GM23248 (cell line): Measurements from ENCODE around the gene HRC.

Experiments
- EZH2 ChIP-seq: fragments of 200-600 bp; sonication (generic); IDR thresholded peaks from 2 replicates; pipeline ENCODE4 v1.6.1; 2018; ENCODE audit warnings: antibody characterized with exemption, mild to moderate bottlenecking; ENCODE audit not compliant: insufficient read depth, poor library complexity, severe bottlenecking
- EZH2phosphoT487 ChIP-seq: fragments of 200-600 bp; sonication (generic); IDR thresholded peaks from 2 replicates; pipeline ENCODE4 v1.6.1; 2018; ENCODE audit warnings: antibody characterized with exemption, moderate library complexity, mild to moderate bottlenecking, low read depth; ENCODE audit not compliant: insufficient read depth

GRCh38 chr19:49102303-49102702 lies 52.9 kb downstream of the HRC start:
- TF ChIP-seq EZH2 = no peak
- TF ChIP-seq EZH2phosphoT487 = no peak
